IMR-90 (cell line): ENCODE results near the gene RELN.

Source experiments
- MAZ ChIP-seq: IDR thresholded peaks from 2 replicates; pipeline ENCODE4 v1.6.1; 2012; ENCODE audit warnings: low read depth, mild to moderate bottlenecking, low read length, improper control_type of control experiment, moderate library complexity, borderline replicate concordance
- POLR2A ChIP-seq: IDR thresholded peaks from 2 replicates; pipeline ENCODE4 v1.6.1; 2012; ENCODE audit warnings: mild to moderate bottlenecking, low read depth, low read length
- TF ChIP-seq, protein P1 (sequence below): conservative IDR thresholded peaks from 2 replicates; pipeline ENCODE4 v1.5.1; 2012; ENCODE audit warnings: mild to moderate bottlenecking, low read depth, low read length, improper control_type of control experiment
- TF ChIP-seq, protein P2 (sequence below): fragments of 150-350 bp; IDR thresholded peaks from 2 replicates; pipeline ENCODE4 v1.6.1; 2017; ENCODE audit warnings: mild to moderate bottlenecking, antibody characterized with exemption, low read length, low read depth

DNA sequence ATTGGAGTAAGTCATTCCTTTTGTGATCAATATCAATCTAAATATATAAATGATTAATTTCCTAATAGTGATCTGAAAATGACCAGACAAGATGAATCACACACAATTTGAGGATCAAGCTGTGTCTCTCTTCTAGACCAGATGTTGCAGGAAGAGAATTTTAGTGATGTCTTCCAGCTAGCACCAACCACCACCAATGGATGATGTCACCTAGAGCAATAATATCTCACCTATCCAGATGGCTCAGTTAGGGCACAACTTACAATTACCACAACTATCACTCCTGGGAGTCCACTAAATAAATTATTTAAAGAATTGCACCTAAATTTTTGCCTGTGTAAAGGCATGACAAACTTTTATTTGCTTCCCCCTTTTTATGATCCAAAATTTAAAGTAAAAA lies 25.2 kb downstream of the RELN start:
- TF ChIP-seq, protein P1, sequence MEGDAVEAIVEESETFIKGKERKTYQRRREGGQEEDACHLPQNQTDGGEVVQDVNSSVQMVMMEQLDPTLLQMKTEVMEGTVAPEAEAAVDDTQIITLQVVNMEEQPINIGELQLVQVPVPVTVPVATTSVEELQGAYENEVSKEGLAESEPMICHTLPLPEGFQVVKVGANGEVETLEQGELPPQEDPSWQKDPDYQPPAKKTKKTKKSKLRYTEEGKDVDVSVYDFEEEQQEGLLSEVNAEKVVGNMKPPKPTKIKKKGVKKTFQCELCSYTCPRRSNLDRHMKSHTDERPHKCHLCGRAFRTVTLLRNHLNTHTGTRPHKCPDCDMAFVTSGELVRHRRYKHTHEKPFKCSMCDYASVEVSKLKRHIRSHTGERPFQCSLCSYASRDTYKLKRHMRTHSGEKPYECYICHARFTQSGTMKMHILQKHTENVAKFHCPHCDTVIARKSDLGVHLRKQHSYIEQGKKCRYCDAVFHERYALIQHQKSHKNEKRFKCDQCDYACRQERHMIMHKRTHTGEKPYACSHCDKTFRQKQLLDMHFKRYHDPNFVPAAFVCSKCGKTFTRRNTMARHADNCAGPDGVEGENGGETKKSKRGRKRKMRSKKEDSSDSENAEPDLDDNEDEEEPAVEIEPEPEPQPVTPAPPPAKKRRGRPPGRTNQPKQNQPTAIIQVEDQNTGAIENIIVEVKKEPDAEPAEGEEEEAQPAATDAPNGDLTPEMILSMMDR, result no peak
- TF ChIP-seq MAZ, result no peak
- TF ChIP-seq POLR2A, result no peak
- TF ChIP-seq, protein P2, sequence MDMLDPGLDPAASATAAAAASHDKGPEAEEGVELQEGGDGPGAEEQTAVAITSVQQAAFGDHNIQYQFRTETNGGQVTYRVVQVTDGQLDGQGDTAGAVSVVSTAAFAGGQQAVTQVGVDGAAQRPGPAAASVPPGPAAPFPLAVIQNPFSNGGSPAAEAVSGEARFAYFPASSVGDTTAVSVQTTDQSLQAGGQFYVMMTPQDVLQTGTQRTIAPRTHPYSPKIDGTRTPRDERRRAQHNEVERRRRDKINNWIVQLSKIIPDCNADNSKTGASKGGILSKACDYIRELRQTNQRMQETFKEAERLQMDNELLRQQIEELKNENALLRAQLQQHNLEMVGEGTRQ, result no peak
